HK-2 (cell line): ENCODE results near the gene ZNF853.
"Not testable (repeated sequence)": the region's sequence is repeated elsewhere in the genome, so short reads cannot be mapped to it uniquely, and the experiment has no call there.

ENCODE experiments used
- DNase-seq: peaks from one replicate; pipeline ENCODE4 v3.0.0-alpha.2; 2018; ENCODE audit not compliant: unreplicated experiment

ZNF853 gene

GRCh38 chr7:6614953-6615722, at the start of gene ZNF853:
Gene ZNF853, plus strand, starts transcription at chr7:6615610. Its CDS starts 565 bp downstream, at chr7:6616175.
- no peak for DNase-seq

DNA sequence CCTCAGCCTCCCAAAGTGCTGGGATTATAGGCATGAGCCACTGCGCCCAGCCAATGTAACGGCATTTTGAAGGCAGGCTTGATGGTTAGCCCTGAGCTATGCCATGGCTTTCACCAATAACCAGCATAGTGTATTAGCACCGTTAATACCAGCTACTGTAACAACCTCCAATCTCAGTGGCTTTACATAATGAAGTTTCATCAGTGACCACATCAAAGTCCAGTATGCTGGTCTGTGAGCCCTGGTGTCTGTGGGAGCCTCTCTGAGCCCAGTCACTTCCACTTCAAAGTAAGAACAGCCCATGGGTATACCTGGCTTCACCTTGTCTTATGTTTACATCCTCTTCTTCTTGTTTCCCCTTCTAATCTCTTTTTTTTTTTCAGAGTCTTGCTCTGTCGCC, 49.8 kb upstream of the ZNF853 start:
- no peak for DNase-seq

GRCh38 chr7:6567886-6568285, 47.5 kb upstream of the ZNF853 start:
- no peak for DNase-seq

DNA sequence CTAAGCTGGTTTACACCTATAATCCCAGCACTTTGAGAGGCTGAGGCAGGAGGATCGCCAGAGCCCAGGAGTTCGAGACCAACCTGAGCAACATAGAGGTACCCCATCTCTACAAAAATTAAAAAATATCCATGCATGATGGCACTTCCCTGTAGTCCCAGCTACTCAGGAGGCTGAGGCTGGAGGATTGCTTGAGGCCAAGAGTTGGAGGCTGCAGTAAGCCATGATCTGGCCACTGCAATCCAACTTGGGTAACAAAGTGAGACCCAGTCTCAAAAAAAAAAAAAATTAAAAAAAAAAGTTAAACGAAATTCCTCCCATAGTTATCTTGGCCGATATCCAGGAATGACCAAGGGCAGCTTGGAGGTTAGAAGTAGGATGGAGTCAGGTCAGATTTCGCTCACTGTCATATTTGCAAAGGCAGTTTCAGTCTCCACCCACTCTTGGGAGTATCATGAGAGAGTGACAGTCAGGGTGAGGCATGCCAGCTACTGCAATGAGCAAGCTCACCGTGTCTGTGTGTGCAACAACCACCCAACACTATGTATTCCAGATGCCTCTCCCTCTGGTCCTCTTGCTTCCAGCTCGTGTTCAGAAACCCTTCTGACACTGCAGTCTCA, 44.1 kb upstream of the ZNF853 start:
- DNase-seq = no peak

DNA sequence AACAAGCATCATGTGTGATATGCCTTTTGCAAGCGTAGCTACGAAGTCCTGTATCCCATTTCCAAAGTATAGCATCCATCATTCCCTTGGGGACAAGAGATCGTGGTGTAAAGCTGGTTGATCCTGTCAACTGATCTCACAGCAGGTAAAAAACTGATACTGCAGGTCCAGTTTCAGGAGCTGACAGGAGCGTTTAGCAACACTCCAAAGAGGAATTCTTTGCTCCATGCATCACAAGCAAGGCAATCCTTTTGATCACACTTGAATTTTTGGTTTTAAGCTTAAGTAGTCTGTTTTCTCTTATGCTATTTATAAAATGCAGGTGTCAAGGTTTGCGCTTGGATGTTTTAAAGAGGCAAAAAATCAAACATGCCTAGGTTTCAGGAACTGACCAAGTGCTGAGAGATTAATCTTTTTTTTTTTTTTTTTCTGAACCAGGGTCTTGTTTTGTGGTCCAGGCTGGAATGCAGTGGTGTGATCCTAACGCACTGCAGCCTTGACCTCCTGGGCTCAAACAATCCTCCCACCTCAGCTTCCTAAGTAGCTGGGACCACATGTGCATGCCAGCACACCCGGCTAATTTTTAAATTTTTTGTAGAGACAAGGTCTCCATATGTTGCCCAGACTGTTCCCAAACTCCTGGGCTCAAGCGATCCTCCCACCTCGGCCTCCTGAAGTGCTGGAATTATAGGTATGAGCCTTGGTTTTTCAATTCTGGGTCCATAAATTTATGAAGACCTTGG, 40.0 kb upstream of the ZNF853 start:
- no peak for DNase-seq

DNA sequence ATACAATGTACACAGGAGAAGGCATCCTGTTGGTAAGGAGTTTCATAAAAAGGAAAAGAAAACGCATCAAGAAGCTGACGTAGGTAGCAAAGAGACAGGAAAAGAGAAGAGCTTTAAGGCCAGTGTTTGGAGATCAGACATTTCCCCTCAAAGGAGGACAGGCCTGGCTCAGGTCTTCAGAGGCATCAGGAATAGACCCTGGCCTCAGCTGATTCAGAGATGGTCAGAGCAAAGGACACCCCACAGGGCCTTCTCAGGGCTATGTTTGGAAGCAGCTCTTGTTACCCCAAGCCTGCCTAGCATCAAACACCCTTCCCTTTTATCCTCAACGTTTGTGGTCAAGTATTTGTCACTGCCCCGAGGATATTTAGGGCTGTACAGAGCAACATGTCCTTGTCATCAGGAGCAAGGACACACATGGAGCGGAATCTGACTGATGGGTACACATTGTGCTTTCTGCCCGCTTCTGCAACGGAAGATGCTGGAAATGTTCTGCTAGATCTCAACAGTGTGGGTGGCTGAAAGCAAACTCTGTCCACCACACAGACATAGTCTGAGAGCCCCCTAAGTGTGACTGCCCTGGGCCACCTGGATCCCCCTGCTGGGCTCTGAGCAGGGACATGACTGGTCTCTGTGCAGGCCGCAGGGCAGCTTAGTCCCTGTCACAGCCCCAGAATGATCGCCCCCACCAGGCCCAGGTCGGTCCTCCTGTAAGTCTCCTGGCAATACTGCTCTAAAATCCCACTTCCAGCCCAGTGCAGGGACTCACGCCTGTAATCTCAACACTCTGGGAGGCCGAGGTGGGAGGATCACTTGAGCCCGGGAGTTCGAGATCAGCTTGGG, 39.2 kb upstream of the ZNF853 start:
- no peak for DNase-seq

GRCh38 chr7:6576867-6577368, 38.5 kb upstream of the ZNF853 start:
- DNase-seq = not testable (repeated sequence)

DNA sequence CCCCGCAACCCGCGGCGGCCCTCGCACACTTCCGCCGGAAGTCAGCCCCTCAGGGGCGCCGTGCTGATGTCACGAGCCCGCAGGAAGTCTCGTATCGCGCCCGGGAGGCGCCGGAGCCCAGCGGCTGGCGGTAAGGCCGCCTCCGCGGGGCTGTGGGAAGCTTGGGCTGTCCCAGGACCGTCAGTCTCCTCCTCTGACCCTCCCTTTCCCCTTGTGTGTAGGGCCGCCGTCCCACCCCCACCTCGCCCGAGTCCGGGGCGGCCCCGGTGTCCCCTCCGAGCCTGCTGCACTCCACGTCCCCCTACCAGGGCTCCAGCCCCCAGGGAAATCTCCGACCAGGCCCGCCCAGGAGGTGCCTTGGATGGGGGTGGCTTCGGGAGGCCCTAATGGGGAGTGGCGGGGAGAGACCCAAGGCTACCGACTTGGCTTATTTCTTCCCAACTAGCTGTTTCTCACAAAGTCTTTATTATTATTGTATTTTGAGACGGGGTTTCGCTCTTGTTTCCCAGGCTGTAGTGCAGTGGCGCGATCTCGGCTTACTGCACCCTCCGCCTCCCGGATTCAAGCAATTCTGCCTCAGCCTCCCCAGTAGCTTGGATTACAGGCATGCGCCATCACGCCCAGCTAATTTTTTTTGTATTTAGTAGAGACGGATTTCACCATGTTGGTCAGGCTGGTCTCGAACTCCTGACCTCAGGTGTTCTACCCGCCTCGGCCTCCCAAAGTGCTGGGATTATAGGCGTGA, 37.9 kb upstream of the ZNF853 start, which contains the start of gene ZDHHC4:
TSS of gene ZDHHC4 (plus strand) at position 86 of the 745 bp plus-strand sequence. CDS start 3,108 bp downstream, outside the sequence.
- DNase-seq = peak; percentile 88

- DNase-seq = no peak
These were observed 37.0 kb upstream of the ZNF853 start for GRCh38 chr7:6578114-6579084.

DNA sequence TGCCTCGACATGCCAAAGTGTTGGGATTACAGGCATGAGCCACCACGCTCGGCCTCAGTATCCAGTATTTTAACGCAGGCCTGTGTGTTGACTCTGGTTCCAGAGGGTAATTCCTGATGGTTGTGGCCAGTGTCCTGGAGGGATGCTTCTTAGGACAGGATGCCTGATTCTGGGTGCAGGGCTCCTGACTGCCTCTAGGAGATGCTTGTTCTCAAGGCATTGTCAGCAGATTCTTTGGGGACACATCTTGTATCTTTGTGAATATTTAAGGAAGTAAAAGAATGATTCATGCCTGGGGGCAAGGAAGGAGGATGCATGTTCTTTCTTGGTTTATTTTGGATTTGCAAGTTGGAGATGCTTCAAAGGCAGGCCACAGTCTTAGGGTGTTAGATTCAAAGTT, 36.0 kb upstream of the ZNF853 start:
- DNase-seq = no peak

DNA sequence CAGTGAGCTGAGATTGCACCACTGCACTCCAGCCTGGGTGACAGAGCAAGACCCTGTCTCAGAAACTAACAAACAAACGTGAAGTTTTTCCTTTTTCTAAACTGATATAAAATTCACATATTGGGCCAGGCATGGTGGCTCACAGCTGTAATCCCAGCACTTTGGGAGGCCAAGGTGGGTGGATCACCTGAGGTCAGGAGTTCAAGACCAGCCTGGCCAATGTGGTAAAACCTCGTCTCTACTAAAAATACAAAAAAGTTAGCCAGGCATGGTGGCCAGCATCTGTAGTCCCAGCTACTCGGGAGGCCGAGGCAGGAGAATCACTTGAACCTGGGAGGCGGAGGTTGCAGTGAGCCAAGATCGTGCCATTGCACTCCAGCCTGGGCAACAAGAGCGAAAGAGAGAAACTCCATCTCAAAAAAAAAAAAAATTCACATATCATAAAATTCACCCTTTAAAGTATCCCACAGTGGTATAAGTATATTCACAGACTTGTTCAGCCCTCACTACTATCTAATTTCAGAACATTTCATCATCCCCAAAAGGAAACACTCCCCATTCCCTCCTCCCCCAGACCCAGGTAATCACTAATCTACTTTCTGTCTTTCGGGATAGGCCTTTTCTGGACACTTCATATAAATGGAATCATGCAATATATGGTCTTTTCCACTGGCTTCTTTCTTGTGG, 29.5 kb upstream of the ZNF853 start:
- DNase-seq = not testable (repeated sequence)

GRCh38 chr7:6588566-6588965, 26.8 kb upstream of the ZNF853 start:
- no peak for DNase-seq

DNA sequence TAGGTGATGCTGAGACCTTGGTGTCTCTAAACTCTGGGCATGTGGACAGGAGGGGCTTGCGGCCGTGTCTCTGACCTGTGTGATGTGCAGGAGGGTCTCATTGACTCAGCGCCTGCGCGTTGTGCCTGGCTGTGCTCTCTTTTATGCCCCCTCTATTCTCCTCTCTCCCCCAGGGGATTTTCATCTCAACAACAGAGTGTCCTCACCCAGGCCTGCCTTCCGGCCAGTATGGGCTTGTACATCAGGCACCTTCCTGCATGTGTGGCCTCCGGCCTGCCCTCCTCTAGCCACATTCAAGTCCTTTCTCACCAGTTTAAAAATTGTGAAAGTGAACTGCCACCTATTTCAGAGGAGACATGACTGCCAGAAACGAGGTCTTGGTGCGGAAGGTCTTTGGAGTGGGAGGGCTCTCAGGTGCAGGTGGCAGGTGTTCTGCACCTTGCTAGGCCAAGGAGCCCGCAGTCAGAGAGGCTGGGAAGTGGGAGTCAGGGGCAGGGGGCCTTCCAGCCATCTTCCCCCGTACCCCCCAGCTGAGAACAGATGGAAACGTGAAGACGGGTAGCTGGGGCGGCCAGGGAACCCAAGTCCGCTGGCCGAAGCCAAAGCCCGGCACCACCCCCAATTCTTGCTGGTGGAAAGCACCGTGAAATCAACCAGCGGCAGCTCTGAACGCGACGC, 26.1 kb upstream of the ZNF853 start:
- DNase-seq = no peak

DNA sequence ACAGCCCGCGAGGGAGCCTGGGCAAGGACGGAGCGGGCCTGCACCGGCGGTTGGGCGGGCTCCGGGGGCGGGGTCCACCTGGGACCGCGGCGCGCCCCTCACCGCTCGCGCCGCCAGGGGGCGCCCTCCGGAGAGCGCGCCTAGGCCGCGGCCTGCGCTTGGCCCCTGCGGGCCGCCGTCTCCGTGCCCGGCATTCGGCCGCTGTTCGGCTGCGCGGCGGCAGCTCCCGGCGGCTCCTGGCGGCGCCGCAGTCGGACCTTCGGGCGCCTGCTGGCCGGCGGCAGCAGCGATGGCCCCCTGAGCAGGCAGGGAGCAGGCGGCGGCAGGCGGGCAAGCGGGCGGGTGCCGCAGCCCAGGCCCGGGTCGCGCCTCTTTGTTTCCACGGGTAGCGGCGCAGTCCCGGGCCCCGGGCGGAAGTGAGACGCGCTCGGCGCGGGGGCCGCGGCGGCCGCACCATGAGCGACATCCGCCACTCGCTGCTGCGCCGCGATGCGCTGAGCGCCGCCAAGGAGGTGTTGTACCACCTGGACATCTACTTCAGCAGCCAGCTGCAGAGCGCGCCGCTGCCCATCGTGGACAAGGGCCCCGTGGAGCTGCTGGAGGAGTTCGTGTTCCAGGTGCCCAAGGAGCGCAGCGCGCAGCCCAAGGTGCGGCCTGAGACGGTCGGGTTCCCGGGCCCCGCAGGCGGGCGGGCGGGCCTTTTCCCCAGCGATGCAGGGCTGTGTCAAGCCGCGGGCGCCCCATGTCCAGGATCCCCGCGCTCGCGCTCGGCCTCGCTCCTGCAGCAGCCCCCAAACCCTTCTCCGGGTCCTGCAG, 25.4 kb upstream of the ZNF853 start, which contains the start of gene INTS15:
TSS of gene INTS15 (plus strand) at position 193 of the 816 bp plus-strand sequence. CDS start at position 456, 263 bp downstream.
- DNase-seq = peak; percentile 81

- no peak for DNase-seq
These were observed 24.7 kb upstream of the ZNF853 start for GRCh38 chr7:6590645-6591110.

DNA sequence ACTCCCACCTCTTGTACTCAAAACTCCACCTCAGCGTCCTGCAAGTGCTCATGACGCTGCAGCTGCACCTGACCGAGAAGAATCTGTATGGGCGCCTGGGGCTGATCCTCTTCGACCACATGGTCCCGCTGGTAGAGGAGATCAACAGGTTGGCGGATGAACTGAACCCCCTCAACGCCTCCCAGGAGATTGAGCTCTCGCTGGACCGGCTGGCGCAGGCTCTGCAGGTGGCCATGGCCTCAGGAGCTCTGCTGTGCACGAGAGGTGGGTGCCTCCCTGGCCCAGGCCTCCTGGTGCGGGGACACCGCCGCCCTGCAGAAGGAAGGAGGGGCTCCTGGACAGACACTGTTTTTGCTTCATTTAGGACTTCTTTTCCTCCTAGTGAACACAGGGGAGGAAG, 15.3 kb upstream of the ZNF853 start:
- no peak for DNase-seq

- DNase-seq = no peak
These were observed 11.0 kb upstream of the ZNF853 start for GRCh38 chr7:6604458-6604857.
